IgD-negative memory B cell (primary cell): ENCODE data around the gene PARVB. TPM values are rescaled to one million over a fixed set of nuclear protein-coding genes. Genes with fewer than 3 reads are reported as not detected.
A peak's percentile ranks its signal among the peaks of the same experiment; 100 is the strongest.

Experiments
- H3K27ac Mint-ChIP-seq, 3 donors: one replicate each; pipeline ENCODE4 v1.8.0; 2020 to 2022; ENCODE audit warnings: mild to moderate bottlenecking in 3 of 3, mixed read lengths in 3 of 3, moderate library complexity in 1 of 3
- H3K27me3 Mint-ChIP-seq: one replicate; pipeline ENCODE4 v1.8.0; 2021; ENCODE audit warnings: mixed read lengths
- H3K36me3 Mint-ChIP-seq: one replicate; pipeline ENCODE4 v1.8.0; 2020; ENCODE audit warnings: mild to moderate bottlenecking, mixed read lengths
- H3K4me1 Mint-ChIP-seq, 3 donors: one replicate each; pipeline ENCODE4 v1.8.0; 2020 to 2022; ENCODE audit warnings: mixed read lengths in 3 of 3, mild to moderate bottlenecking in 1 of 3
- H3K4me3 Mint-ChIP-seq, 4 donors: one replicate each; pipeline ENCODE4 v1.8.0; 2020 to 2022; ENCODE audit warnings: mild to moderate bottlenecking in 4 of 4, mixed read lengths in 4 of 4, moderate library complexity in 3 of 4
- H3K9me3 Mint-ChIP-seq, 3 donors: one replicate each; pipeline ENCODE4 v1.8.0; 2020 to 2021; ENCODE audit warnings: mixed read lengths in 3 of 3, mild to moderate bottlenecking in 1 of 3
- polyA plus RNA-seq: library from polyadenylated mRNA; unstranded; fragments of 300-500 nt; fragmentation: Illumina TruSeq; gene quantifications from one replicate; pipeline ENCODE4 v1.2.3, GENCODE V29; 2021

PARVB gene
- polyA plus RNA-seq, 1 donor from 2014 or later, result 22.8 TPM

DNA sequence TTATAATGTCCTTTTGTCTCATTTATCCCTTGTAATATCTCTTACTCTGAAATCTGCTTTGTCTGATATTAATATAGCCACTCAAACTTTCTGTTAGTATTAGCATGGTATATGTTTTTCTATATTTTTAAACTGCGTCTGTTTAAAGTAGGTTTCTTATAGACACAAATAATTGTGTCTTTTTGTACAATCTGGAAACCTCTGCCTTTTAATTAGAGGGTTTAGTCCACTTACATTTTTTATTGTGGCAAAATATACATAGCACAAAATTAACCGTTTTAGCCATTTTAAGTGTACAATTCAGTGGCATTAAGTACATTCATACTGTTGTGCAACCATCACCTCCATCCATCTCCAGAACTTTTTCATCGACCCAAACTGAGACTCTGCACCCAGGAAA is 185.2 kb downstream of the PARVB start:
- H3K36me3 Mint-ChIP-seq, result peaks cover 2% of the 10 kb centered on the region
- peak overlapping the region in 1 of 3 donors; percentile 48 for H3K27ac Mint-ChIP-seq
- H3K4me1 Mint-ChIP-seq, result peaks cover 26 to 30% (median 27%) of the 10 kb centered on the region in 3 donors
- H3K9me3 Mint-ChIP-seq, result peaks cover 2 to 15% (median 4%) of the 10 kb centered on the region in 3 donors
- no peak overlapping the region for H3K4me3 Mint-ChIP-seq
- no peaks in the 10 kb centered on the region for H3K27me3 Mint-ChIP-seq

DNA sequence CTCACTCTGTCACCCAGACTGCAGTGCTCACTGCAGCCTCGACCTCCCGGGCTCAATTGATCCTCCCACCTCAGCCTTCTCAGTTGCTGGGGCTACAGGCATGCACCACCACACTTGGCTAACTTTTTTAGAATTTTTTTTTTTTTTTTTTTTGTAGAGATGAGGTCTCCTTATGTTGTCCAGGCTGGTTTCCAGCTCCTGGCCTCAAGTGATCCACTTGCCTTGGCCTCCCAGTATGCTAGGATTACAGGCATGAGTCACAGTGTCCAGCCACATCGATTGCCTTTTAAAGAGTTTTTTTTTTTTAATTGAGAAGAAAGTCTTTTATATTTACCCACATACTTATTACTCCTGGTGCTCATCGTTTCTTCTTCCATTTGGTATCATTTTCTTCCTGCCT is 186.6 kb downstream of the PARVB start:
- Mint-ChIP-seq H3K27me3 (no peaks in the 10 kb centered on the region), H3K36me3 (peaks cover 2% of the 10 kb centered on the region), H3K9me3 (peaks cover 2 to 15% (median 4%) of the 10 kb centered on the region in 3 donors), H3K4me1 (peaks cover 16 to 21% (median 16%) of the 10 kb centered on the region in 3 donors), H3K27ac (peak overlapping the region in 1 of 3 donors; percentile 50), H3K4me3 (no peak overlapping the region)

DNA sequence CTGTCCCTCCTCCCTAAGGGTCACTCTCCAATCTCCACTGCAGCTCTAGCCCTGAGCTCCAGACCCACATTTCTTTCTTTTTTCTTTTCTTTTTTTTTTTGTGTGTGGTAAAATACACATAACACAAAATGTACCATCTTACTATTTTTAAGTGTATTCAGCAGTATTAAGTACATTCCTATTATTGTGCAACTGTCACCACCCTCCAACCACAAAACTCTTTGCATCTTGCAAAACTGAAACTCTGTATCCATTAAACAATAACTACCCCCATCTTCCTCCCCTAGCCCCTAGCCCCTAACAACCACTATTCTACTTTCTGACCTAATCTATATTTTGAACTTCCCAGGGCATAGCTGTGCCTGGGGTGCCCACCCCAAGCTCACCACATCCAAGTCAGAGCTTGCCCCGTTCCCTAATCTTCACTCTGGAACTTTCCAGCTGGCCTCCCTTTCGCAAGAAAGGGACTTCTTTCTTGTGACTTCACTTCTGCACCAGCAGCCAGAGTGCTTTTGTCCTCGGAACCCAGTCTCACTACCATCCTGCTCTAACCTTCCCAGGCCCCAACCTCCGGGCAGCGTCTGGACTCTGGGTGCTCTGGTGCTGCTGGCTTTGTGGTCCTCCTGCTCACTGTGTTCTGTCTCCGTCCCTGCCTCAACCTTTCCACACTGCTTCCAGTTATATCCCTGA is 187.3 kb downstream of the PARVB start:
- Mint-ChIP-seq H3K4me1 (peaks cover 16 to 21% (median 18%) of the 10 kb centered on the region in 3 donors), H3K4me3 (peak overlapping the region in 1 of 4 donors; percentile 58), H3K27me3 (no peaks in the 10 kb centered on the region), H3K9me3 (peaks cover 2 to 15% (median 4%) of the 10 kb centered on the region in 3 donors), H3K27ac (peak overlapping the region in 2 of 3 donors; percentile 50 to 71), H3K36me3 (peaks cover 2% of the 10 kb centered on the region)

DNA sequence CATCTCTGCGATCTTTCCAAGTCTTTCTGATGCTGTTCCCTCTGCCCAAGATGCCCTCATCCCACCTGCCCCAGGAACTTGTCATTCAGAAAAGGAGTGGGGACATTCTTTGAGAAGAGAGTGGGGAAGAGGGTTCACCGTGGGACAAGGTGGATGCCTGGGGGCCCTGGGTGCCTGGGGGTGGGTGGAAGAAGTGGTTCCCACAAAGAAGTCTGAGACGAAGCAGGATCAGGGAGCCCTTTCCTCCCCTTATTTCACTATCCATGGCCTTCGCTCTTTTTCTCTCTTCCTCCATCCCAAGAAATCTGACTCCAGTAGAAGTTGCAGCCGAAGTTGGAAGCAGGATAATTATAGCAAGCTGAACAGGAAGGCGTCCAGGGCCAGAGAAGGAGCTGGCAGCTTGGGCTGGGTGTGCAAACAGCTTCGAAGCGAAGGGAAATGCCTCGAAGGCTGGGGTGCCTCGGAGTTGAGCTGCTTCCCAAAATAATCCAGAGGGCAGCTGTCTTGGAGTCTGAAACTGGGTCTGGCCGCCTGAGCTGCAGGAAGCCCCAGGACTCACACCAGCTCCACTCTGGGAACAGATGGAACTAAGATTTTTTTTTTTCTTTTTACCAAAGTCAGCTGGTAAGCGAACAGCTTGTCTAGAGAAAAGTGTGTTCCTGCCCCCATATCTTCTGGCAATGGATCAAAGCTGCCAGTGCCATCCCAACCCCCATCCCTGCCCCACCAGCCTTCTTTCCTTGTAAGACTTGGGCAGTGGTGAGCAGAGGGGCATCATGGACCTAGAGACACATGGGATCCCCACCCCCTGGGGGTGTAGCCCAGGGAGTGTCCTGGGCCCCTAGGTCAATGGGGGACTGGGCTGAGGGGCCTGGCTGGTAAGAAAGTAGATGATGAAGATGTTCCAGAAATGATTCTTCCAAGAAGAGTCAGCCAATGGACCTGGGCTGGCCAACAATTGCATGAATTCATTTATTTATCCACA is 188.1 kb downstream of the PARVB start:
- no peaks in the 10 kb centered on the region for H3K27me3 Mint-ChIP-seq
- peaks cover 2 to 15% (median 4%) of the 10 kb centered on the region in 3 donors for H3K9me3 Mint-ChIP-seq
- H3K27ac Mint-ChIP-seq, result peak overlapping the region in 1 of 3 donors; percentile 71
- H3K4me3 Mint-ChIP-seq, result no peak overlapping the region
- peaks cover 15 to 21% (median 20%) of the 10 kb centered on the region in 3 donors for H3K4me1 Mint-ChIP-seq
- H3K36me3 Mint-ChIP-seq, result peaks cover 2% of the 10 kb centered on the region

DNA sequence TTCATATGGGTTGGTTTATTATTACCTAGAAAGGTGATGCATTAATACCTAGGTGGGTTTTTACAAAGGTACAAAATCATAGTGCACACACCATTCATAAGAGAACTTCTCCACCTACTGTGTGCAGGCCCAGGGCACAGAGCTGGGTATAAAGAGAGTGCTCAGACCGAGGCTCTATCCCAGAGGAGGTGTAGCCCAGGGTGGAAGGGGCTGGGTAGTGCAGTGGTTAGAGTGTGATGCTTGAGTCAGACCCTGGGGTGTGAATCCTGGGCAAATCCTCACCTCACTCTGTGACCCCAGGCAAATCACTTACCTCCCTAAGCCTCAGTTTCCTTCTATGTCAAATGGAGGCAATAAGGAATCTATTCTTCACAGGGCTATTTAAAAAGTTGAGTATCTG is 188.8 kb downstream of the PARVB start:
- no peak overlapping the region for H3K27ac Mint-ChIP-seq
- H3K4me1 Mint-ChIP-seq, result peaks cover 13 to 19% (median 17%) of the 10 kb centered on the region in 3 donors
- no peak overlapping the region for H3K4me3 Mint-ChIP-seq
- peaks cover 2 to 15% (median 4%) of the 10 kb centered on the region in 3 donors for H3K9me3 Mint-ChIP-seq
- H3K36me3 Mint-ChIP-seq, result no peaks in the 10 kb centered on the region
- no peaks in the 10 kb centered on the region for H3K27me3 Mint-ChIP-seq

DNA sequence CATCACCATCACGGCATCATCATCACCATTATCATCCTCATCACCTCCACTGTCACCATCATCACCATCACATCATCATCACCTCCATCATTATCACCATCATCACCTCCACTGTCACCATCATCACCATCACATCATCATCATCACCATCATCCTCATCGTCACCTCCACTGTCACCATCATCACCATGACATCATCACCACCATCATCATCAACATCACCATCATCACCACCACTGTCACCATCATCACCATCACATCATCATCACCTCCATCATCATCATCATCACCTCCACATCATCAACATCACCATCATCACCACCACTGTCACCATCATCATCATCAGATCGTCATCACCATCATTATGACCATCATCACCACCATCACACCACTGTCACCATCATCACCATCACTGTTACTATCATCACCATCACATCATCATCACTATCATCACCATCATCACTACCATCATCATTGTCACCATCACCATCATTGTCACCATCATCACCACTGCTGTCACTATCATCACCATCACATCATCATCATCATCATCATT is 189.5 kb downstream of the PARVB start:
- Mint-ChIP-seq H3K36me3 (no peaks in the 10 kb centered on the region), H3K4me3 (no peak overlapping the region), H3K4me1 (peaks cover 7 to 15% (median 13%) of the 10 kb centered on the region in 3 donors), H3K27me3 (no peaks in the 10 kb centered on the region), H3K9me3 (peaks cover 2 to 15% (median 4%) of the 10 kb centered on the region in 3 donors), H3K27ac (no peak overlapping the region)

DNA sequence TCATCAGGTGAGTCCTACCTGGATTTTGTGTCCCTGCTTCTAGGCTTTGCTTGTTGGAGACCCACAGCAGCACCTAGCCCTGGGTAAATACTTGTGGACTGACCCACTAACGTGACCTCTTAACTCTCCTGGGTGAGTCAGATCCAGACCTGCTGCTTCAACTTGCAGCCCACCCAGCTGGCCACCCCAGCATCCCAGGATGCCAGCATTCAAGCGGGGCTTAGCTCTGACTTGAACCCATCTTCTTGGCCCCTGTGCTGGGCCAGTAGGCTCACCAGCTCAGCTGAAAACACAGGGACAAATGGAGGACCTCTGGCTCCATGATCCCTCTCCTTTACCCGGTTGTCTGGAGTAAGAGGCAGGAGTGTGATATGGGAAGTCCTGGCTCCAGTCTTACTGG is 190.1 kb downstream of the PARVB start:
- no peaks in the 10 kb centered on the region for H3K36me3 Mint-ChIP-seq
- H3K27me3 Mint-ChIP-seq, result no peaks in the 10 kb centered on the region
- H3K4me3 Mint-ChIP-seq, result no peak overlapping the region
- peaks cover 2 to 10% (median 4%) of the 10 kb centered on the region in 3 donors for H3K9me3 Mint-ChIP-seq
- no peak overlapping the region for H3K27ac Mint-ChIP-seq
- peaks cover 2 to 10% (median 7%) of the 10 kb centered on the region in 3 donors for H3K4me1 Mint-ChIP-seq

DNA sequence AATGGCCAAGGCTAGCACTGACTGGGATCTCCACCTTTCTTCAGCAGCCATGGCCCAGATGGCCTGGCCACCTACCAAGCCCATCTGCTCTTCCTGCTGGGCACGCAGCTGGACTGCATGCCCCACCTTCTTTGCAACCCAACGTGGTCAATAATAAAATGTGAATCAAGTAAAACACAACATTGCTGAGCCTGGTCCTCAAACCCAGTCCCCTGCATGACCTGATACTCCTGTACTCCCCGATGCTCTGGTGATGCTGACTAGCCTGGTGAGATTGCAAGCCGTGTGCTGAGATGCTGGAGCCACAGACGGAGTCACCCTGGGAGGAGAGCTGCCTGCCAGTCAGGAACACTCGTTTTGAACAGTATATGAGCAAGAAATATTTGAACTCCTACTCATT is 190.7 kb downstream of the PARVB start:
- no peak overlapping the region for H3K27ac Mint-ChIP-seq
- H3K9me3 Mint-ChIP-seq, result peaks cover 0 to 5% (median 2%) of the 10 kb centered on the region in 3 donors
- peaks cover 1 to 6% (median 2%) of the 10 kb centered on the region in 3 donors for H3K4me1 Mint-ChIP-seq
- H3K36me3 Mint-ChIP-seq, result no peaks in the 10 kb centered on the region
- no peaks in the 10 kb centered on the region for H3K27me3 Mint-ChIP-seq
- H3K4me3 Mint-ChIP-seq, result no peak overlapping the region

DNA sequence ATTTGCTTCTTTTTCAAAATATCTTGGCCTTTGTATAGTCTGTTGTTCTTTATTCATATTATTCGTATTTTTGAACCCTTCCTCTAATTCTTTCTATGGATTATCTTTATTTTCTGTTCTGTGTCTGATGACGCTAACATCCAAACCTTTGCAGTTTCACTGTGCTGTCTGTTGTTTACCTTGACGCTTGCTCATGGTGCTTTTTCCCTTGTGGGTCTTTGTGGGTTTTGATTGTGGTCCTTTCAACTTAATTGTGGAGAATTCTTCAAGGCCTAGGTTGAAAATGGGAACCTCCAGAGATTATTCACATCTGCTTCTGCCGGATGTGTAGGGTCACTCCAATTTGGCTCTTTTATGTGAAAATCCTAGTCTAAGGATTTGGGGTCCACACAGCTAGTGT is 191.2 kb downstream of the PARVB start:
- Mint-ChIP-seq H3K4me3 (no peak overlapping the region), H3K4me1 (peaks cover 0 to 6% (median 2%) of the 10 kb centered on the region in 3 donors), H3K9me3 (peaks cover 0 to under 1% (median 0%) of the 10 kb centered on the region in 3 donors), H3K27ac (no peak overlapping the region), H3K27me3 (no peaks in the 10 kb centered on the region), H3K36me3 (no peaks in the 10 kb centered on the region)

DNA sequence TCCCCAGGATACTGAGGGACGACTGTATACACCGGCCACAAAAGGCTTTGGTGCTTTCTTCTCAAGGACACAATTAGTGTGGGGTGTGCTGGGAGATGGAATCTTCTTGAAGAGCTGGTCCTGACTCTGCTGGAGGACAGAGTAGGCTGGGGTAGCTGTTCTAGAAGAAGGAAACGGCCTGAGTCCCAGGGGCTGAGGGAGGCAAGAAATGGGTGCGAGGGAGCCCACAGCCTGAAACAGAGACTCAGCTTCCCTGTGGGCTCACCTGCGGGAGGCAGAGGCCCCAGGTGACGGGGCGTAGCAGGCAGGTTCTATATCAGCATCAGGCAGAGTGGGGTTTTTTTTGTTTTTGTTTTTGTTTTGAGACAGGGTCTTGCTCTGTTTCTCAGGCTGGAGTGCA is 193.2 kb downstream of the PARVB start:
- Mint-ChIP-seq H3K27ac (no peak overlapping the region), H3K27me3 (no peaks in the 10 kb centered on the region), H3K36me3 (no peaks in the 10 kb centered on the region), H3K4me3 (no peak overlapping the region), H3K4me1 (peaks cover 0 to 4% (median 0%) of the 10 kb centered on the region in 3 donors), H3K9me3 (no peaks in the 10 kb centered on the region)

DNA sequence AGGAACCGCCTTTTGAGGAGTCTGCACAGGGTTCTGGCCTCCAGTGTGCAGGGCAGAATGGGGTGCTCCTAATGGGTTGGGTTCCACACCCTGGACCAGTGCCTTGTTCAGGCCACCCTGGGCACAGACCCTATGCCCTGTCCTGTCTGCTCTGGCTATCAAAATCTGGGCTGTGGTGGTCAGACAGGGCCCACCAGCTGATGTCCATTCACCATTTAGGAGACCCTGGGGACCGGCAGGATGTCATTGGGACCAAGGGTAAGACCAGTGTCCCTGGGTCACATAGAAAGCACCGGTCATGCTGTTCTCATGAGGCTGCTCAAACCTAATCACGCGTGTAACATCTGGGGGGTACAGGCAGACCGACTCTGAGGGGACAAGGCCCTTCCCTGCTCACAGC is 194.0 kb downstream of the PARVB start:
- Mint-ChIP-seq H3K4me3 (no peak overlapping the region), H3K27me3 (no peaks in the 10 kb centered on the region), H3K9me3 (no peaks in the 10 kb centered on the region), H3K27ac (no peak overlapping the region), H3K4me1 (peaks cover 0 to 4% (median 0%) of the 10 kb centered on the region in 3 donors), H3K36me3 (no peaks in the 10 kb centered on the region)

DNA sequence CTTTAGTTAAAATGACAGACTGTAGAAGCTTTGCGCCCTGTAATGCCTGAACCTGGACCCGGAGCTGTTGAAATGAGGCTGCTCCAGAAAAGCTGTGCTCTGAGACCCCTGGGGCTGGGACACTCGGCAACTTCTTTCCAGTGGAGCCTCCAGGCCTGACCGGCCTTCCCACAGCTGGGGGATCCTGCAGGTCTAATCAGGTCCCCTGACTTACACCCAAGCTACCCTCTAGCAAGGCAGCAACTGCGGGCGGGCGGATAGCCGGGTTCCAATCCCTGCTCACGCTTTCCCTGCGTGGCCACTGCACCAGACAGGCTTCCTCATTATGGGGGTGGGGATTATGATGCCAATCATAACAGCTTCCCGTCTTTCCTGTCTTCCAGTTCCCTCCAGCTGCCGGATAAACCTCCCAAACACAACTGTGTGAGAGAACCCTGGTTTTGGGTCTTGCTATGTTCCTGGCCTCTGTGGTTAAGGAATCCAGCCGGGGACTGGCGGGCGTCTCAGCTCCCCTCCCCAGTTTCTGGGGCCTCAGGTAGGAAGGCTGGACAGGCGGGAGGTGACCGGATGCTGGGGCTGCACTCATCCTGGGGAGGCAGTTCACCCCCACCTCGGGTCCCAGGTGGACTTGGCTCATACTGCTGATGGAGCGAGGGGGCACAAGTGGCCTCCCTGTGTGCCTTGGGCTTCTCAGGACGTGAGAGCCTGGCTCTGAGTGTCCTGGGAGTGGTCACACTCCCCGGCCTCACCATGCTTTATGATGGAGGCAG is 195.2 kb downstream of the PARVB start:
- Mint-ChIP-seq H3K27ac (no peak overlapping the region), H3K4me3 (no peak overlapping the region), H3K9me3 (no peaks in the 10 kb centered on the region), H3K27me3 (peaks cover 3% of the 10 kb centered on the region), H3K4me1 (peaks cover 0 to 4% (median 0%) of the 10 kb centered on the region in 3 donors), H3K36me3 (no peaks in the 10 kb centered on the region)

DNA sequence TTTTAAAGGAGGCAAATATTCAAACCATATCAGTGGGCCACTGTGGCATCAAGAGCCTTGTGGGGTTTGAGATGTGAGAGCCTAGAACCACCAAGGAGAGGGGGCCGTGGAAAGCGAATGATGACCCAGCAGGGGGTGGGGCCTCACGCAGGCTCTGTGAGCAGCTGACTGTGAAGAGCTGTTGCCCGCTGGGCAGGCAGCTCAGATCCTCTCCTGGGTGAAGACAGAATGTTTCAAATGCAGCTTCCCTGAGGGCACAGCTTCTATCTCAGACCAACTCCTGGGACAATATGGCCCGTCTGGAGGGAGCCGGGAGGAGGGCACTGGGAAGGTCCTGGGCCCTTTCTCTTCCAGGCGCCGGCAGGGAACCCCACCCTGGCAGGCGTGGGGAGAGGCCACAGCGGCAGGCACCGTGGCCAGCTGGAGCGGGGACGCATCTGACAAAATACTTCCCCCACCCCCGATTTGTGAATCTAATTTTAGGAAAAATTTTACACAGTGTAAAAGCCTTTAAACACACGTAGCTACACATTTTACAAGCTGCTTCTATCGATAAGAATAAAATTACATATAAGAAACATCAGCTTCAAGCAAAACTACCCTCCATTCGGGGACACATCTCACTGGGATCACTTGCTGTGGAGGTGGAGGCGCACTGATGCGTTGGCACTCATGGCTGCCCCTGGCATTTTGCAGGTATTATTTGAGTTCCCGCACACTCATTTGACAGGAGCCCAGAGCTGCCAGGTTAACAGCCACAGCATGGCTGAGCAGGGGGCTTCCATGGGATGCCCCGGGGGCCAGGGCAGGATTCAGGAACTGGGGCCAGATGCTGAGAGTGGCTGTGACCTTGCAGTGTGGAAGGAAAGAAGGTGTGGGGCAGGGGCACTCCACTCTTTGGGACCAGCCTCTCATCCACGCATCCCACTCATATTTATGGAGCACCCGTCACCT is 196.9 kb downstream of the PARVB start:
- peaks cover 0 to 4% (median 0%) of the 10 kb centered on the region in 3 donors for H3K4me1 Mint-ChIP-seq
- no peak overlapping the region for H3K4me3 Mint-ChIP-seq
- H3K9me3 Mint-ChIP-seq, result no peaks in the 10 kb centered on the region
- no peak overlapping the region for H3K27ac Mint-ChIP-seq
- H3K36me3 Mint-ChIP-seq, result no peaks in the 10 kb centered on the region
- H3K27me3 Mint-ChIP-seq, result peaks cover 9% of the 10 kb centered on the region
